ENCODE data around the gene SLMAP. TPM values are rescaled to one million over a fixed set of nuclear protein-coding genes. Genes with fewer than 3 reads are reported as not detected.

Gene SLMAP
- total RNA-seq, 1 donor from 2014 or later, result 58.2 TPM

DNA sequence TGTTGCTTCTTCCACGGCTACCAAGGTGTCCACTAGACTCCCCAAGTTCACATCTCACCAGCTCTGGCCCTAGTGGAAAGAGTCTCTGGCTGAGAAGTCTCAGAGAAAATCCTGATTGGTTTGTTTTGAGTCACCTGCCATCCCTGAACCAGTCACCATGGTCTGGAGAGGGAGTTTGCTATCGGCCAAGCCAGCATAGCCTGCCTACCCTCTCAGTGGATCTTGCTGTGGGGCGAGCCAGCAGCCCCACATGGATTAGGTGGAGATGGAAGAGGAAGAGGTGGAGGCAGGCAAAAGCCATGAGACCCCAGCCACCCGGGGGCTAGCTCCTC lies 204.0 kb downstream of the SLMAP start:
- intact Hi-C loops (cut with micrococcal nuclease), result no loop called here
- DNase-seq (ENCODE audit: low spot score), result no peak
- Mint-ChIP-seq H3K36me3 (ENCODE audit: low read depth) (no peaks in the 10 kb centered on the region), H3K4me3 (ENCODE audit: low read depth) (no peak overlapping the region), H3K27ac (no peak overlapping the region), H3K4me1 (ENCODE audit: low read depth) (peaks cover 7% of the 10 kb centered on the region), H3K9me3 (no peaks in the 10 kb centered on the region), H3K27me3 (ENCODE audit: low read depth) (no peaks in the 10 kb centered on the region)

DNA sequence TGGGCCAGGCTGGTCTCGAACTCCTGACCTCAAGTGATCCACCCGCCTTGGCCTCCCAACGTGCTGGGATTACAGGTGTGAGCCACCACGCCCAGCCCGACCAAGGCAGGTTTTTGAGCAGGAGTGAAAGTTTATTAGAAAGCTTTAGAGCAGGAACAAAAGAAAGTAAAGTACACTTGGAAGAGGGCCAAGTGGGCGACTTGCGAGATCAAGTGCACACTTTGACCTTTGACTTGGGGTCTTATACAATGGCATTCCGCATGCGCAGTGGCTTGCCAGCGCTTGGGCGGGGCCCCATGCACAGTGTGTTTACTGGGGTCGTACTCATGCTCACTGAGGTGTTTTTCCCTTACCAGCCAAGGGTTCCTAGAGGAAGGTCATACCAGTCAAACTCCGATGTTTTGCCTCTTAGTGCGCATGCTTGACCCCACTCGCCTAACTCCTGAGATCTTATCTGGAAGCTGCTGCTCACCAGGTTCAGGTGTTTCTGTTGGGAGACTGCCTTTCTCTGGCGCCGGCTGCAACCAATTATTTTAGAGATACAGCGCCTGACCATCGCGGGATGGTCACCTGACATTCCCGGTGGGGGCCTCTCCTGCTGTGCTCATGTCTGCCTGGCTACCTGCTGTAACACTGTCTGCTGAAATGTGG lies 205.2 kb downstream of the SLMAP start:
- DNase-seq (ENCODE audit: low spot score), result no peak
- Mint-ChIP-seq H3K36me3 (ENCODE audit: low read depth) (no peaks in the 10 kb centered on the region), H3K4me1 (ENCODE audit: low read depth) (peaks cover 4% of the 10 kb centered on the region), H3K4me3 (ENCODE audit: low read depth) (no peak overlapping the region), H3K27me3 (ENCODE audit: low read depth) (no peaks in the 10 kb centered on the region), H3K27ac (no peak overlapping the region), H3K9me3 (no peaks in the 10 kb centered on the region)
- intact Hi-C loops (cut with micrococcal nuclease), result no loop called here

- Mint-ChIP-seq H3K9me3 (no peaks in the 10 kb centered on the region), H3K27me3 (ENCODE audit: low read depth) (no peaks in the 10 kb centered on the region), H3K4me3 (ENCODE audit: low read depth) (no peak overlapping the region), H3K27ac (no peak overlapping the region), H3K4me1 (ENCODE audit: low read depth) (peaks cover 4% of the 10 kb centered on the region), H3K36me3 (ENCODE audit: low read depth) (no peaks in the 10 kb centered on the region)
- intact Hi-C loops (cut with micrococcal nuclease), result no loop called here
- DNase-seq (ENCODE audit: low spot score), result no peak
Observed at GRCh38 chr3:57961828-57962447, 205.8 kb downstream of the SLMAP start.

GRCh38 chr3:57962448-57962834 lies 206.3 kb downstream of the SLMAP start:
- Mint-ChIP-seq H3K27me3 (ENCODE audit: low read depth) (no peaks in the 10 kb centered on the region), H3K27ac (no peak overlapping the region), H3K36me3 (ENCODE audit: low read depth) (no peaks in the 10 kb centered on the region), H3K9me3 (no peaks in the 10 kb centered on the region), H3K4me1 (ENCODE audit: low read depth) (peaks cover 7% of the 10 kb centered on the region), H3K4me3 (ENCODE audit: low read depth) (no peak overlapping the region)
- intact Hi-C loops (cut with micrococcal nuclease), result no loop called here
- no peak for DNase-seq (ENCODE audit: low spot score)

- Mint-ChIP-seq H3K27me3 (ENCODE audit: low read depth) (no peaks in the 10 kb centered on the region), H3K27ac (no peak overlapping the region), H3K36me3 (ENCODE audit: low read depth) (no peaks in the 10 kb centered on the region), H3K4me1 (ENCODE audit: low read depth) (peaks cover 9% of the 10 kb centered on the region), H3K9me3 (no peaks in the 10 kb centered on the region), H3K4me3 (ENCODE audit: low read depth) (no peak overlapping the region)
- intact Hi-C loops (cut with micrococcal nuclease), result no loop called here
- no peak for DNase-seq (ENCODE audit: low spot score)
Observed at GRCh38 chr3:57963811-57964346, 207.8 kb downstream of the SLMAP start.

GRCh38 chr3:57966829-57967228 lies 210.7 kb downstream of the SLMAP start:
- peaks cover 8% of the 10 kb centered on the region for H3K4me1 Mint-ChIP-seq (ENCODE audit: low read depth)
- no peak overlapping the region for H3K4me3 Mint-ChIP-seq (ENCODE audit: low read depth)
- intact Hi-C loops (cut with micrococcal nuclease), result no loop called here
- H3K27me3 Mint-ChIP-seq (ENCODE audit: low read depth), result no peaks in the 10 kb centered on the region
- DNase-seq (ENCODE audit: low spot score), result no peak
- H3K36me3 Mint-ChIP-seq (ENCODE audit: low read depth), result no peaks in the 10 kb centered on the region
- H3K27ac Mint-ChIP-seq, result no peak overlapping the region
- H3K9me3 Mint-ChIP-seq, result no peaks in the 10 kb centered on the region

DNA sequence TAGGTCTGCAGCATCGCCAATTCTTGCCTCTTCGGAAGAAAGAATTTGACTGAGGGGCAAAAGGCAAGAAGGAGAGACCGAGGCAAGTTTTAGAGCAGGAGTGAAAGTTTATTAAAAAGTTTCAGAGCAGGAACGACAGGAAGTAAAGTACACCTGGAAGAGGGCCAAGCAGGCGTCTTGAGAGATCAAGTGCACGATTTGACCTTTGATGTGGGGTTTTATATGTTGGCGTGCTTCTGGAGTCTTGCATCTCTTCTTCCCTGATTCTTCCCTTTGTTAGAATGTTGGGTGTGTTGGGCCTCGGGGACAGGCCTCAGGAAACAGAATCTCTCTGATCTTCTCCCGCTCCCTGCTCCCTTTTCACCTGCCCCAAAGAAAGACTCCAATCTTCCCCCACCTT lies 211.5 kb downstream of the SLMAP start:
- no peak overlapping the region for H3K27ac Mint-ChIP-seq

DNA sequence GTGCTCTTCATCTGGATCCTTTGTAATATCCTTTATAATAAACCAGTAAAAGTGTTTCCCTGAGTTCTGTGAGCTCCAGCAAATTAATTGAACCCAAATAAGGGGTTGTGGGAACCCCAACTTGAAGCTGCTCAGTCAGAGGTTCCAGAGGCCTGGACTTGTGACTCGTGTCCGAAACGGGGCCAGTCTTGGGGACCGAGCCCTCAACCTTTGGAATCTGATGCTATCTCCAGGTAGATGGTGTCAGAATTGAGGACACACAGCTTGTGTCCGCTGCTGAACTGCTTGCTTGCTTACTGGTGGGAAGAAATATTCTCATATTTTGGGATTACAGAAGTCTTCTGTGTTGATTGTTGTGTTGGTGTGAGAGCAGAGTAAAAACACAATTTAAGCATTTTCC lies 212.4 kb downstream of the SLMAP start:
- Mint-ChIP-seq H3K9me3 (no peaks in the 10 kb centered on the region), H3K4me3 (ENCODE audit: low read depth) (no peak overlapping the region), H3K27ac (no peak overlapping the region), H3K36me3 (ENCODE audit: low read depth) (no peaks in the 10 kb centered on the region), H3K27me3 (ENCODE audit: low read depth) (no peaks in the 10 kb centered on the region), H3K4me1 (ENCODE audit: low read depth) (peaks cover 8% of the 10 kb centered on the region)
- DNase-seq (ENCODE audit: low spot score), result no peak
- intact Hi-C loops (cut with micrococcal nuclease), result no loop called here

More for the DNA sequence above, 211.5 kb downstream of the SLMAP start:
- DNase-seq (ENCODE audit: low spot score), result no peak
- H3K27me3 Mint-ChIP-seq (ENCODE audit: low read depth), result no peaks in the 10 kb centered on the region
- H3K9me3 Mint-ChIP-seq, result no peaks in the 10 kb centered on the region
- no peaks in the 10 kb centered on the region for H3K36me3 Mint-ChIP-seq (ENCODE audit: low read depth)
- intact Hi-C loops (cut with micrococcal nuclease), result no loop called here
- no peak overlapping the region for H3K4me3 Mint-ChIP-seq (ENCODE audit: low read depth)
- peaks cover 8% of the 10 kb centered on the region for H3K4me1 Mint-ChIP-seq (ENCODE audit: low read depth)

- Mint-ChIP-seq H3K9me3 (no peaks in the 10 kb centered on the region), H3K4me3 (ENCODE audit: low read depth) (no peak overlapping the region), H3K4me1 (ENCODE audit: low read depth) (peaks cover 8% of the 10 kb centered on the region), H3K27ac (no peak overlapping the region), H3K36me3 (ENCODE audit: low read depth) (no peaks in the 10 kb centered on the region), H3K27me3 (ENCODE audit: low read depth) (no peaks in the 10 kb centered on the region)
- no peak for DNase-seq (ENCODE audit: low spot score)
- intact Hi-C loops (cut with micrococcal nuclease), result no loop called here
Observed at GRCh38 chr3:57971975-57972374, 215.9 kb downstream of the SLMAP start.

DNA sequence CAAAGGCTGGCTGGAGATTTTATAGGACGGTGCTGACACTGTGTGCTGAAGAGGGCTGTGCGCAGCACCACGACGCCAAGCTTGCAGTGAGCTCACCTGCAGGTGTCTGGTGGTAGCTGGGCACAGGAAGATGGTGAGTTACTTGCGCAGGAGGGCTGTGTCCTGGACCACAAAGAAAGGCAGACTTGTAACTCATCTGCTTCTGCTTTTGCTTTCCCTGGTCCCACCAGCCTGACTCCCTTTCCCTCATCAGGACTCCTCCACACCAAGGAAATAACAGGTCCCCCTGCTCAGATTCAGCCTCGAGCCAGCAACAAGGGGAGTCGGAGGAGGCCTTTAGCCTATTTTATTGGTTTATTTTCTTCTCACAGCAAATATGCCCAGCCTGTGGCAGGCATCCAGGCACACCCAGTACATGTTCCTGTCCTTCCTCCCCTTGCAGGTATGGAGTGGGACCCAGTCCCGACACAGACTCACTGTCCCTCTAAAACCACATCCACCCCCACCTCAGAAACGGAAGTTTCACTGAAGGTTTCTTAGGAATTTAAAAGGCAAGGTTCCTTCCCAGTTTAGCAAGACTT lies 216.5 kb downstream of the SLMAP start:
- no peaks in the 10 kb centered on the region for H3K9me3 Mint-ChIP-seq
- no peaks in the 10 kb centered on the region for H3K36me3 Mint-ChIP-seq (ENCODE audit: low read depth)
- intact Hi-C loops (cut with micrococcal nuclease), result no loop called here
- H3K4me3 Mint-ChIP-seq (ENCODE audit: low read depth), result no peak overlapping the region
- DNase-seq (ENCODE audit: low spot score), result no peak
- H3K27ac Mint-ChIP-seq, result no peak overlapping the region
- no peaks in the 10 kb centered on the region for H3K27me3 Mint-ChIP-seq (ENCODE audit: low read depth)
- peaks cover 3% of the 10 kb centered on the region for H3K4me1 Mint-ChIP-seq (ENCODE audit: low read depth)

GRCh38 chr3:57973715-57974477 lies 217.8 kb downstream of the SLMAP start:
- no peak overlapping the region for H3K27ac Mint-ChIP-seq
- DNase-seq (ENCODE audit: low spot score), result no peak
- no peaks in the 10 kb centered on the region for H3K36me3 Mint-ChIP-seq (ENCODE audit: low read depth)
- H3K9me3 Mint-ChIP-seq, result no peaks in the 10 kb centered on the region
- peaks cover 4% of the 10 kb centered on the region for H3K4me1 Mint-ChIP-seq (ENCODE audit: low read depth)
- intact Hi-C loops (cut with micrococcal nuclease), result no loop called here
- no peak overlapping the region for H3K4me3 Mint-ChIP-seq (ENCODE audit: low read depth)
- no peaks in the 10 kb centered on the region for H3K27me3 Mint-ChIP-seq (ENCODE audit: low read depth)

DNA sequence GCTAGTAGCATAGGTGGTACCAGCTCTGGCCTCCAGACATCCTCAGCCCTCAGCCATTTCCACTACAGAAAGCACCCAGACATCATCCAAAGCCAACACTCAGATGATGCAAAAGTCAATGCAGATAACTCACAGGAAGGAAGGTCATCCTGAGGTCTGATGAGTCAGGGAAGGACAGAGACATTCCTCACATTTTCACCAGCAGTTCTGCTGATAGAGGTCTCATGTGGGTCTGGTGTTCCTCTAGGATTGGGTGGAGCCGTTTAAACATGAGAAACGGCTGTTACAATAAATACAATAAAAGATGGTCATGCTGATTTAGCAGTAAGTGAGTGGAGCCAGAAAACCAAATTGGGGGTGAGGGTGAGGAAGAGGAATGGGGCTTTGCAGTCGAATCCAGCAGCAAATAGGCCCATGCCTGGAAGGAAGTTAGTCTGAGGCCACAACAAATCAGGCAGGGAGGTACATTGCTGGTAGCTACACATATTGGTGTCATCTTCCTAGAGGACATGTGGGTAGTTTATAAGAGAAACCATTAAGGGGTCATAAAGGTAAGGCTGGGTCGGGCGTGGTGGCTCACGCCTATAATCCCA lies 218.8 kb downstream of the SLMAP start:
- H3K27ac Mint-ChIP-seq, result no peak overlapping the region
- H3K27me3 Mint-ChIP-seq (ENCODE audit: low read depth), result no peaks in the 10 kb centered on the region

More for the DNA sequence above, 218.8 kb downstream of the SLMAP start:
- Mint-ChIP-seq H3K4me1 (ENCODE audit: low read depth) (peaks cover 4% of the 10 kb centered on the region), H3K9me3 (no peaks in the 10 kb centered on the region), H3K36me3 (ENCODE audit: low read depth) (no peaks in the 10 kb centered on the region), H3K4me3 (ENCODE audit: low read depth) (no peak overlapping the region)
- intact Hi-C loops (cut with micrococcal nuclease), result no loop called here
- DNase-seq (ENCODE audit: low spot score), result no peak

Measured in activated T-helper 2 cell treated with anti-CD3 and anti-CD28 coated beads, Interferon-gamma antibody, Interleukin-2, Interleukin-4, amounts not matched to agents 10 μg/mL and 5 μg/mL and 100 μg/mL, durations not matched to agents 14 hours and 24 hours and 36 hours (primary cell).